CD4-positive, alpha-beta T cell treated with Interleukin-4 for 4 hours (primary cell): ENCODE results near the gene HOXA5.

ENCODE experiments used
- DNase-seq: peaks from one replicate; pipeline ENCODE4 v3.0.0-alpha.2; 2020

HOXA5 gene

DNA sequence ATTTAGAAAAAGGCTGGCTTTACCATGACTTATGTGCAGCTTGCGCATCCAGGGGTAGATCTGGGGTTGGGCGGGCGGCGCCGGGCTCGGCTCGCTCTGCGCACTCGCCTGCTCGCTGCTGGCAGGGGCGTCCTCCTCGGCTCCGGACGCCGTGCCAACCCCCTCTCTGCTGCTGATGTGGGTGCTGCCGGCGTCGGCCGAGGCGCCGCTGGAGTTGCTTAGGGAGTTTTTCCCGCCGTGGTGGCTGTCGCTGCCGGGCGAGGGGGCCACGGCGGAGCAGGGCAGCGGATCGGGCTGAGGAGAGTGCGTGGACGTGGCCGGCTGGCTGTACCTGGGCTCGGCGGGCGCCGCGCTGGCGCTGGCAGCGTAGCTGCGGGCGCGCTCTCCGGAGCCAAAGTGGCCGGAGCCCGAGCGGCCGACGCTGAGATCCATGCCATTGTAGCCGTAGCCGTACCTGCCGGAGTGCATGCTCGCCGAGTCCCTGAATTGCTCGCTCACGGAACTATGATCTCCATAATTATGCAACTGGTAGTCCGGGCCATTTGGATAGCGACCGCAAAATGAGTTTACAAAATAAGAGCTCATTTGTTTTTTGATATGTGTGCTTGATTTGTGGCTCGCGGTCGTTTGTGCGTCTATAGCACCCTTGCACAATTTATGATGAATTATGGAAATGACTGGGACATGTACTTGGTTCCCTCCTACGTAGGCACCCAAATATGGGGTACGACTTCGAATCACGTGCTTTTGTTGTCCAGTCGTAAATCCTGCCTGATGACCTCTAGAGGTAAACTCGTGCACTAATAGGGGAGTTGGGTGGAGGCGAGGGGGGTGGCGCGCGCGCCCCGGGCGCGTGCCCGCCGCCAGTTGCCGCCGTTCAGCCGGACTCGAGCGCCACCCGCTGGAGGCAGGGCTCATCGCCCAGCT is at the start of gene HOXA5:
Gene HOXA5, minus strand, starts transcription at position 659 of the 927 bp plus-strand sequence. Its CDS starts 74 bp downstream, at position 585.
- no peak for DNase-seq

DNA sequence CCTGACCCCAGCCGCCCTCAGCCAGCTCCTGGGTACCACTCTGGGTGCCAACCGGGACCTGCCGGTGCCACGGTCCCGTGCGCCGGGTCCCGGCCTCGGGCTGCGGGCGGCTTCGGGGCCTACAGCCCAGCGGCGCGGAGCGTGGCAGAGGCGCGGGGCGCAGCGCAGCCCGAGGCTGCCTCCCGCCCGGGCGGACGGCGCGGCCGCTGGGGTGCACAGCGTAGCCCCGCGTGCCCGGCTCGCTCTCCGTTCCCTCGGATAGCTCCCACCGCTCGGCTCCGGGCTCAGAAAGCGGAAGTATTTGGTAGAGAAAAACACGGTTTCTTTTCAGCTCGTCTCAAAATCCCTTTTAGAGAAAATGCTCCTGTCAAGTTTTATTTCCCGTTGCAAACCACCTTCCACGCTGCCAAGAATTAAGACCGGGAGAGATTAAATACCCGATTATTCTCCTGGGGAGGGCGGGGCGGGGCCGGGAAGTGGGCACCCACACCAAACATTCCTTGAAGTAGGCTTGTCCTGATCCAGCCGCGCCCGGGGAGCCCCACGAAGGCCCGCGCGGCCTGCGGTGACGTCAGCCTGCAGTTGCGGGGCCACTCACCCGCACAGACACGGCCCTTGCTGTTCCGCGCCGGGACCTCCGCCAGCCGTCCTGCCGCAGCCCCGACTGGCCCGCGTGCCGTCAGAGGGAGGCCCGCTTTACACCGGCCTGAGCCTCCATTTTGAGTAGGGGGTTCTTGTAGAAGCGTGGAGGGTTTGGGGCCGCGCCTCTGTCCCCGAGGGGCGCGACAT is 49.3 kb upstream of the HOXA5 start:
- DNase-seq, result no peak

DNA sequence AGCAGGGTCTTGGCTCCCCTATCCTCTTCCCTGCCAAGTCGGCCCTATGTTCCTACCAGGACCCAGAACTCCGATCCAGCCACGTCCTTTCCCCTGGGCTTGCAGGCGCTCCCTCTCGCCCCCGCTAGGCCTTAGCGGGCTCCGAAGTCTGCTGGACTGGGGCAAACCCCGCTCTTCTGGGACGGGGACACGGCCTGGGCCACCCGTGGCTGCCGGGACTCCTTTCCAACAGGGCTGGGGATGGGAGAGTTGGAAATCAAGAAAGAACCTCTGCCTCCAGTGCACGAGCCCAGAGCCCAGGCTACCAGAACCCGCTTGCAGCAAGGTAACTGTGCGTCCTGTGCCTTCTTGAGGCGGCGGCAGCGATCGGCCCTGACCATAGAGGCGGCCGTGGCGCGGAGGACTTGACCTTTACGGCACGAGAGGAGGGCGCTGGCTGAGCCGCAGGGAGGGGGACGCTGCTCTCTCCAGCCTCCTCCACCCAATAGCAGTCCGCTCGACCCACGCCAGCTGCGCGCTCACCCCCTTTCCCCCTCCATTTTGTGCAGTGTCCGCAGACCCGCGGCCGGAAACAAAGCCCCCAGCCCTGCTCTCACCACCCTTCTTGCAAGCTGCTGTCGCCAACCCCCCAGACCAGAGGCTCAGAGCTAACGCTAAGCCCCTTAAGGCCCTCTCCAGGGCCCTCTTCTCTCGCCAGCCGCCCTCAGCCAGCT is 48.5 kb upstream of the HOXA5 start:
- DNase-seq, result no peak

DNA sequence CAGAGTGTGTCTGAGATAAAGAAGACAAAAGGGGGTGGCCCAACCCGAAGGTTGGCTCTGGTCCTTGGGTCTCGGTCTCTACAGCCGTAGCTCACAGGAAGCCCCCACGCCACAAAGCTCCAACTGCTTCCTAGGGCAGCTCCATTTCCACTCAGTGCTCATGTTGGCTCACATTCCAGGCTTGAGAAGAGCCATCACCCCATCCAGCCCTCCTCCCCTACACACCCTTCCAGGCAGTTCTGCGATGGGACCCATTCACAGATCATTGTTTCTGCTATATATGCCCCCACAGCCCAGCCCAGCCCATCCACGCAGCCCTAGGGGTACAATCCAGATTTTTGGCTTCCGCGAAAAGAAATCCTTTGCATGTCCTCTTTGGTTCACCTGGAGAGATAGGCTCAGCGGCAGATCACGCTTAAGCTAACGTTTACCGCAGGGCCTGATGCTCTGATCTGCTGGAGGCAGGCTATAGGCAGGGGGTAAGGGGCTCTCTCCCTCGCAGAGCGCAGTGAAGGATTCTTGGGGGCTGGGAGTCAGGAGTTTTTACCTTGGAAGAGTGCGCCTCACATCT is 47.8 kb upstream of the HOXA5 start:
- DNase-seq, result no peak

DNA sequence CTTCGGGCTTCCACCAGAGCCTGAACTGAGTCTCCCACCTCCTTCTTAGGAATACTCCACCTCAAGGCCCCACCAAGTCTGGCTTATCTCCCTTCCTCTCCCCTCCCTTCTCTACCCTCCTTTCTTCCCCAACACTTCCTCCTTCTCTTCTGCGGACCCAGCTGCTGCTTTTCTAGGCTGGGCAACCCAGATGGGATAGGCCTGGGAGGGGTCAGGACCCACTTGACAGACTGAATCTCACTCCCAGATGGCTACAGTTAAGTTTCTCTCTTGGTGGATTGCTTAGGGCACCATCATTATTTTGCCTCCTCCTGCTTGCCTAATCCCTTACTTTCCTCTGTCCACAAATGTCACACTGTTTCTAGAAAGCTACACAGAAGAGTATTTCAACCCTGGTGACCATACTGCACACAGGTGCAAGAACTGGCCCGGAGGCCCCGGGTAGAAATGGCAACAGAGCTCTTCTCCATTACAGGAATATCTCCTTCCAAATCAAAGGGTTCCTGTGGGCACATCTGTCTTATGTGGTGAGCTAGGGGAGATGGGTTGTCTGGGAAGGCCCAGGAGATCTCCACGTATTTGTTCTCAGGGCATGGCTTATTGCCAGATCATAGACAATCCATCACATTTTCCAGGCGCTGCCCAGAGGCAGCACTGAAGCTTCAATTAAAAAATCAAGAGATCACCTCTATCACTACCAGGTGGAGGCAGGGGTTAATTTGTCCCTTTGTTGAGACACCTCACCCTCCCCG is 46.7 kb upstream of the HOXA5 start:
- no peak for DNase-seq

DNA sequence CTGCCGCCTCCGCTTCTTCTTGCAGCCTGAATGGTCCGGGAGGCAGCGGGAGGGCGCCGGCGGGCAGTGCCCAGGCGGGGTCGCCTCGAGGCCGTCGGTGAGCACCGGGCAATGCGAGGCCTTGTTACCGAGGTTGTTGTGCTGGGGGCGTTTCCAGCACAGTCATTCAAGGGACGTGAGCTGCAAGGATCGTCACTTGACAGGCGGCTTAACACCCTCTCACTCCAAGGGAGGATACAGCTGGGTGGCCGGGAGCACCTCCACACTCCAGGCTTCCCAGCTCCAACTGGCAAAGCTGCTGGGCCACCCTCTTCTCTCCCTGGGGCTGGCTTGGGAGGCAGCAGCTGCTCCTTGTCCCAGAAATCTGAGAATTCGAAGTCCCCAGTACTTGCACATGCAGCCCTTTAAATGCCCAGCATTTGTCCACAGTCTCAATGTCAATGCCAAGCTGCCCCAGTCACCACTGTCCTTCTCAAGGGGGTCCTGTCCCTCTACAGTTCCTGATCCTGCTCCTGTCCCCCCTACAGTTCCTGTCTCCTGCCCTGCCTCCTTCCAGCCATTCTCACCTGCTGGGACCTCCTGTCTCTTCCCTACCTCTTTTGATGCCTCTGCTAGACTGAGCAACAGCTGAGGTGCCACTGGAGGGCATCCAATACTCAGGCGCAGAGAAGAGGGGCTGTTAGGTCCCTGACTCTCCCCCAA is 46.0 kb upstream of the HOXA5 start:
- no peak for DNase-seq

DNA sequence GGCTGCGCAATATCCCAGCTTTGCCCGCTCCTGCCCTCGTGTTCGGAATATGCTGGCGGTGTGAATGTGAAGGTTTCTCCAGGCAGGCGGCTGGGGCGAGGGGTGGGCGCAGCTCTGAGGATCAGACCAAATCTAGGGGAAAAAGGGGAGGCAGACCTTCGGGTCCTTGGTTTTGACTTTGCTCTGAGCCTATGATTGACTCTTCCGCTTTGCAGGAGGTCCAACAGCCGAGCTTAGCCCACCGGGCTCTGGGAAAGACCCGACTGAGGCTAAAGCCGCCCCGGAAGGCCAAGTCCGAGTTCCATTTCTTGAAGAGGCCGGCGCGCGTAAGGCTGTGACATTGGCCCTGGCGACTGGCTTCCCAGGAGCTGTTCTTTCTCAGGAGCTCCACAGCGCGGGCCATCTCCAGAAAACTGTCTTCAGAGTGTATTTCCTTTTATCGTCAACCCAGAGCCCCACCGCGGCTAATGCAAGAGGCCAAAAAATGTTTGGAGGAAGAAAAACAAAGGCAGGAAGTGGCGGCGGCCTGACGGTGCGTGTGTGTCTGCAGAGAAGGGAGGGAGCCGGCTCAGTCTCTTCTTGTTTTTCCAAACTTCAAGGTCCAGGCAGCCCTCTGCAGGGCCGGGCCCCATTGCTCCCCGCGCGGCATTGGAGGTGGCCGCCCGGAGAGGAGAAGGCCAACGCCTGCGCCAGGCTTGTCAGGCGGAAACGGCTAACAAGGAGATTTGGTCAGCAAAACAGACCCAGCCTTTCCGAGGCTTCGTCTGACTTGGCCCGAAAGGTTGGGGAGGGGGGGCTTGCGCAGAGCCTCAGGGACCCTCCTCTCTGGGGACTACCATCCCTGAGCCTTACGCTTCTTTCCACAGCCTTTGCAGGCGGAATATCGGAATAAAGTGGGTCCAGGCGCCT is 45.2 kb upstream of the HOXA5 start:
- DNase-seq, result peak; percentile 24

DNA sequence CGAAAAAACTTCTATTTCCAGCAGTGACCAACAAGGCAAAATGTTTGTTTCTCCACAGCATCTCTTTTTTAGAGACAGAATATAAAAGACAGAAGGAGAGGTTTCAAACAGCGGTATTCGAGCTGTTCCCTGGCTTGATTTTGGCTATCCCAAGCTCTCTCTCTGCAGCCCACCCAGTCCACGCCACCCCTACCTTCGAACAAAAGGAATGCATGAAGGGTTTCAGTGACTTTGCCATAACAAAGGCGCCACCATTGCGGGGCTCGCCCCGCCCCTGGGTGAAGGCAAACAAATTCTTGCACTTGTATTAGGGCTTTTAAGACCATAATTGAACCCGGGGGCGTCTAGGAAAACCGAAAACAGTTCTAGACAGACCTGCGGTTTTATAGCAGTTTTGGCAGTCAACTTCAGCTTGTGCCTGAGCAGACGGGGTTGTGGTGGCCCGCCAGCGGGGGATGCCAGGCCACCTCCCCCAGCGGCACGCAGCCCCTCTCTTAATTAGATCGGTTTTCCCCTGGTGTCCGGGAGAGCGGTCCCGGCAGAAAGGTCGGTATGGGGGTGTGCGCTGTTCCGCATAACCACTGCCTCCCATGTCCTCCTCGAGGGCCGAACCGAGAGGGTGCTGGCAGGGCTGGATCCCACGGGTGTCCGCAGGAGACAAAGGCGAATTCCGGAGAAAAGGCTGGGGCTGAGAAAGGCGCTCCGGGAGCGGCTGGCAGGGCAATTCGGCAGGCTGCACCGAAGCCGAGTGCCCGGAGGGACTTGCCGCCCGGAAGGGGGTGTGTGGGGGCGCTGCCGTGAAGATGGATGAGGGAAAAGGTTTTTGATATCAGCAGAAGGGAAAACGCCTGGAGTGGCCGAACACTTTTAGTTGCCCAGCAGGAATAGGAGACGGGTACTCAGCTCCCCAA is 44.2 kb upstream of the HOXA5 start:
- no peak for DNase-seq

DNA sequence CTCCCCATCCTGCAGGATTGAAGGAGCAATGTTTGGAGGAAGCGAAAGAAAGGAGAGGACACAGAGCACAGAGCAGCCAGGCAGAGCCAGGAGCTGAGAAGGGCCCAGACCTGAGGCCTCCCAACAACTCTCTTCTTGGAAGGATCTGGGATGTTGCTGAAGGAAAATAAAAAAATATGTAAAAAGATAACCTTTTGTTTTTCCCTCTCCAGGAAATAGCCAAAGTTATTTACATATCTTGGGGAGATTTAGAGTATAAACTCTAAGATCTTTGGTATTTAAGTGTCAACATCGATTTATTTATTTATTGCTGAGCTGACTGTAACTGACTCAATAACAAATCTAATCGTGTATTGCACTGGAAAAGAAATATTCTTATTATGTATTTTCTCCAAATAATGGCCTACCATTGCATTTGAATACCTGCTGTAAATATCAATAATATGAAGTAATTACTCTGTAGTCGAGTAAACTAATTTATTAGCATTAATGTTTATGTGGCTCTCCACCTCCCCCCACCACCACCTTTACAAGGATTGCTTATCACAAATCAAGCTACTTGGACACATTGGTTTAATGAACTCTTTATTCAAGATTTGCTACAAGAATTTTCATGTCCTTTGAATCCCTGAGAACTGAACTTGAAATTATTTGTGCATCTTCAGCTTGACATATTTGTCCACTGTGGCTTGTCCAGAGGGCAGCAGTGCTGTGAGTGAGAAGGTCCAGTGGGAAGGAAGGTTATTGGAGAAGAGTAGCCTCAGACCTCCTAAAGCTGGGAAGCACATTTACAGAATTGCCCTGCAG is 43.4 kb upstream of the HOXA5 start:
- no peak for DNase-seq

DNA sequence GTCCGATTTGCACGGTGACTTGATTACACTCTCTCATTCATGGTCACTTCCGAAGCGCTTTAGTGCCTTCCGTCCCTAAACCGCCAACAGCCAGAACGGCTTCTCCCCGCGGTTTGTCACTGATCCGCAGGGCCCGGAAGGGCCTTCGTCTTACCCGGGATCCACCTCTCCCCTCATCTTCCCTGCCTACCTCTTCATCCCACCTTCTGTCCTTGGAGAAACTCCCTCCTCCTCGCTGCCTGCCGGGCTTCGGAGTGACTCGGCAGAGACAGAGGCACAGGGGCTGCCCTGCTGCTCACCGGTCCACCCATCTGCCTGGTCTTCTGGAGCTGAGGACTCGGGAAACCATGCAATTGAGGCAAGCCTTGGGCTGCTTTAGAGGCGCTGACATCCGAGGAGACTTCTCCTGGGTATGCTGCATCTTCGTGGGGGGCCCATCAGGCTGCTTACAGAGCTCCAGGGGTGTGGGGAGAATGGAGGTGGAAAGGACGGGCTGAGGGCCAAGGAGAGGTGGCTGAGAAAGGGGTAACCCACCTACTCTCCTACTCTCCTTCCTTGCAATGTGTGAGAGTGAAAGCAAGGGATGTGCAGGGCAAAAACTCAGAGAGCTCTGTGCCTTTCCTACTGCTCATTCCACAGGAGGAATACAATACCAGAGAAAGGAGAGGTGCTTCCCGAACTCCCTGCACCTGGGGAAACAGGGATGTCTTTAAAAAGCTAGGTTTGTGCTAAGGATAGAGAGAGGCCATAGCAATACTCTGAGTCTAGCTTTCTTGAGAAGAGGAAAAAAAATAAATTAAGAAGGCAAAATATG is 42.6 kb upstream of the HOXA5 start:
- DNase-seq, result no peak

DNA sequence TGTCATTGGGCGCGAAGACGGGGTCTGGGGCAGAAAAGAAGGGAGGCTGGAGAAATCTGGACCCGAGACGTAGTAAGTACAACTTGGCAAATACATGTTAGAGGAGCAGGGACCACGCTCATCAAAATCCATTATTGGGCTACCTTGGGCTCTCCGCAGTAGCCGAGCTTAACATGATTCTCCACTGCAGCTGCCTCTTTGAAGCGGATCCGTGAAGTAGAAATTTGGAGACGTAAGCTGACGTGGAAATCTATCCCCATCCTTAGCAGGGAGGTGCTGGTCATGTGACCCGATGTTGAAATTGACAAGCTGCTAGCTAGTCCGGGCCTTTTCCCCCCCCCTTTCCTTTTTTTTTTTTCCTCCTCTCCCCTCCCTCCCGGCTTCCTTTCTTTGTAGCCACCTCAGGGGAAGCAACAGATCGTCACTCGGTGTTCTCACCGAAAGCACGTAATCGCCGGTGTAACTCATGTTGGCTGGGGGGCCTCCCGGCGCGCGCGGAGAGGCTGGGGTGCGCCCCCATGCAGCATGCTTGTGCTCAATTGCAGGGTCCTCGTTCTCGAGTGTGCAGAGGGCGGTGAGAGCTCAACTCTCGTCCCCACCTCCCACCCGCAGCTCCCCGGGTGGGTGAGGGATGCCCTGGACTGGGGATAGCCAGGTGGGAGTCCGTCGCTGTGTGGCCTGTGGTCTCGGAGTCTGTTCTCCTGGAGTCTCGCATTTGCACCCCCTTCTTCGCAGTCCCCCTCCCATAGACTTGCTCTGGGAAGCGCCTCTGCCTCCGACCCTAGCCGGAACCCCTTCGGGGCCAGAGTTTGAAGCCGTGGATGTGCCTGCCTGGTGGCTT is 41.8 kb upstream of the HOXA5 start, which contains the start of gene HOXA11:
Gene HOXA11, minus strand, starts transcription at position 220 of the 841 bp plus-strand sequence. Its CDS starts 88 bp downstream, at position 132.
- no peak for DNase-seq

DNA sequence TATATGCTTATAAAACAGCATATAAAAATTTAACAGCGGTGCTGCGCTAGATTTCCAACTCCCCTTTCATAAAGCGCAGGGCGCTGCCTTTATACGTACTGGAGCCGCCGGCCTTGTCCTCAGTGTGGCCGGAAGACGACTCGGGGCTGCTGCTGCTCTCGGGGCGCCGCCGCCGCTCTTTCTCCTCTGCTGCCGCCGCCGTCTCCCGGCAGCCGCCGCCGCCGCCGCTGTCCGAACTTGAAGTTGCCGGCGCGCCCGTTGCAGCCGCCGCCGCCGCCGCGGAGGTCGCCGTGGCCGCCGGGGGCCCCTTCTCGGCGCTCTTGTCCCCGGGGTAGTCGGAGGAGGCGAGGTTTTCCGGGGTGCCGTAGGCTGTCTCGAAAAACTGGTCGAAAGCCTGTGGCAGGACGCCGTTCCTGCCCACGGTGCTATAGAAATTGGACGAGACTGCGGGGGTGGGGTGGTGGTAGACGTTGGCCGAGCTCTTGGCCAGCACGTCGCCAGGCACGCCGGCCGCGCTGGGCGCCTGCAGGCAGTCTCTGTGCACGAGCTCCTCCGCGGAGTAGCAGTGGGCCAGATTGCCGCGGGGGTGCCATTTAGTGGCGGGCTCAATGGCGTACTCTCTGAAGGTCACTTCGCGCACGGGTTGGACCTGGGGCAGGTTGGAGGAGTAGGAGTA is 41.0 kb upstream of the HOXA5 start:
- DNase-seq, result no peak

DNA sequence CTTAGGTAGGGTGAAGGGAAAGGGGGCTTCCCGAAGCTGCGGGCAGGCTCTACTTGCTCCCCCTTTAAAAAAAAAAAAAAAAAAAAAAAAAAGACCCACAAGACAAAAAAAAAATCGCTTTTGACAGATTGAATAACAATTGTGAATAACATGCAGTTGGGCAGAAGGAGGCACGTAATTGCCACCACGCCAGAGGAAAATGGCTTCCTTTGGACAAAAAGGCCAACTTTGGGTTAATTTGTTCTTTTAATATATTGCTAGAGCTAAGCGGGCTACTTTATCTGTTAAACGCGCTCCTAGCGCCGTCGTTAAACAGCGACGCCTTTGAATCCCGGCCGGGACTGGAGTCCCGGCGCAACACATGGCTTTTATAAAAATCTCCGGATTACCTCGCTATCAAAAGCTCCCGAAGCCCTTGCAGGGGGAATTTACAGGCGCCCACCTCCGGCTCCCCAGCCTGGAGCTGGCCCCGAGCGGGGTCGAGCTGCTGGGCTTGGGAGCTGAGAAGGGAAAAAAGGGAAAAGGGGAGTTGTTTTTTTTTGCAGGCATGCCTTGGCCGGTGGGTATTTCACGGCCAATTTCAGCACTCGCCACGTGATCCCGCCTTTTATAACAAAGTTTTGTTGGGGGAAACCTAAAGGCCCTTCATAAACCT is 40.3 kb upstream of the HOXA5 start:
- DNase-seq, result no peak

DNA sequence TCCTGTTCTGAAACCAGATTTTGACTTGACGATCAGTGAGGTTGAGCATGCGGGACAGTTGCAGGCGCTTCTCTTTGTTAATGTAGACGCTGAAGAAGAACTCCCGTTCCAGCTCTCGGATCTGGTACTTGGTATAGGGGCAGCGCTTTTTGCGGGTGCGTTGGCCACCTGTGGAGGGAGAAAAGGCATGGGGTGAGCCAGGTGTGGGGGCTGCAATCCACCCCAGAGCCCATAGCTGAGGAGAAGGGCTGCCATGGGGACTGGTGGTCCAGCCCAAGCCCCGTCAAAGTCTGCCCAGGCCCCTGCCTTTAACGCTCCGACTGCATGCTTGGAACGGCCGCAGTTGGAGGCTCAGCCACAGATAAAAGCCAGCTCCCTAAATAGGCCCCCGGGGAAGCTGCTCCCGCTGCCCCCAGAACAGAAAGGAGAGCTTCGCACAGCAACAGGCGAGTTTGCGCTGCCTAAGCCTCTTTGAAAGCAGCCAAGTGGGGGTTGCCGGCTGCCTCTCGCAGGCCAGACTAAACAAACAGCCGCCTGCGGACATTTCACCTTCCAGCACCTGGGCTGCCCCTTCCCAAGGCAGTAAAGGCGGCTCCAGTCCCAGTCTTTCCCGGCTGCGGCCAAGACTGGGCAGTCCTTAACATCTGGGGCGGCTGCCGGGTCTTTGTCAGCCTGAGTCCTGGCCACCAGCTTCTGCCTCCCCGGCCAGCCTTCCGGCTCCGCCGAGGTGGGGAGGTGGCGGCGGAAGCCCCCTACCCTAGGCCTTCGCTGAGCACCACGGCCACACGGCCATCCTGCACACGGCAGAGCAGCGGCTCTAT is 39.6 kb upstream of the HOXA5 start:
- DNase-seq, result no peak
